ENCODE results near the gene CACNA1H.

- TF ChIP-seq CTCF (IDR thresholded peaks at IDR 0.05) (no peak), ZFX (IDR thresholded peaks at IDR 0.05; ENCODE audit: borderline replicate concordance) (no peak)
Observed at GRCh38 chr16:1180549-1181403, 27.9 kb downstream of the CACNA1H start.
